GM21737 (cell line): ENCODE measurements around the gene SGCG.
A peak's percentile ranks its signal among the peaks of the same experiment; 100 is the strongest.
"Not testable (repeated sequence)": the region's sequence is repeated elsewhere in the genome, so short reads cannot be mapped to it uniquely, and the experiment has no call there.

ENCODE experiments used
- ATAC-seq: cut with Tn5 transposase; IDR thresholded peaks from one replicate; pipeline ENCODE4 v1.9.1; 2021; ENCODE audit warnings: mild to moderate bottlenecking, moderate library complexity; ENCODE audit not compliant: unreplicated experiment

Gene SGCG

GRCh38 chr13:23205807-23206206 is 25.0 kb downstream of the SGCG start:
- no peak for ATAC-seq

- no peak for ATAC-seq
These were observed 31.9 kb downstream of the SGCG start for GRCh38 chr13:23212671-23213070.

GRCh38 chr13:23231241-23231640 is 50.5 kb downstream of the SGCG start:
- no peak for ATAC-seq

- no peak for ATAC-seq
These were observed 55.2 kb downstream of the SGCG start for GRCh38 chr13:23235994-23236393.

DNA sequence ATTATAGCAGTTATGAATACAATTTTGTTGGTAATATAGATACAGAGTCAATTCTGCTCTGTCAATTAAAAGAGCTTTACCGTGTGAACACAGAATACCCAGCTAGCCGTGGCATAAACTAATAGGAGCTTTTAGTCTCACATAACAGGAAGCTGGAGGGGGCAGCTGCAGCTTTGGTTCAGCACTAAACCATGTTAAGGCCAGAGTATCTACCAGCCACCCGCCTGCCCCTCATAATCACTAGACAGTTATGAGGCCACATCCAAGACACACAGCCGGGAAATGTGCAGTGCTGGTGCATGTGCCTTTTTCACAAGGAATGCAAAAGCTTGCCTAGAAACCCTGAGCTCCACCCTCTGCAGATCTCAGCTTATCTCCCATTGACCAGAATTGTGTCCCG is 62.3 kb downstream of the SGCG start:
- ATAC-seq, result no peak

DNA sequence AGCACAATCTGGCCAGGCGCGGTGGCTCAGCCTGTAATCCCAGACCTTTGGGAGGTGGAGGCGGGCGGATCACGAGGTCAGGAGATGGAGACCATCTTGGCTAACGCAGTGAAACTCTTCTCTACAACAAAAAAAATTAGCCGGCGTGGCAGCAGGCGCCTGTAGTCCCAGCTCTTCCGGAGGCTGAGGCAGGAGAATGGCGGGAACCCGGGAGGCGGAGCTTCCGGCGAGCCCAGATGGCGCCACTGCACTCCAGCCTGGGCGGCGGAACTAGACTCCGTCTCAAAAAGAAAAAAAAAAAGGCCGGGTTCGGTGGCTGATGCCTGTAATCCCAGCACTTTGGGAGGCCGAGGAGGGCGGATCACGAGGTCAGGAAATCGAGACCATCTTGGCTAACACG is 67.6 kb downstream of the SGCG start:
- ATAC-seq, result not testable (repeated sequence)

DNA sequence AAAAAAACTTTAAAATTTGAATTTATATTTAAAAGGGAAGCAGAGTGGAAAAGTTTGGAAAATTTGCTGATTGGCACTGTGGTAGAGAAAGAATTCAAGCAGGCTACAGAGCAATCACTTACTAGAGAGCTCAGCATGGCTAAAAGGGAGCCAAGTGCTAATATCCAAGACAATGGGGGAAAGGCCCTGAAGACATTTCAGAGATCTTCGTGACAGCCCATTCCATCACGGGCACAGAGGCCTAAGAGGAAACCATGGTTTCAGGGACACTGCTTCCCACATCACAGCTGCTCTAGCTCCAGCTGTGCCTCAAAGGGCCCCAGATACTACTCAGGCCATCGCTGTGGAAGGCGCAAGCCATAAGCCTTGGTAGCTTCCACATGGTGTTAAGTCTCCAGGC is 73.7 kb downstream of the SGCG start:
- no peak for ATAC-seq

DNA sequence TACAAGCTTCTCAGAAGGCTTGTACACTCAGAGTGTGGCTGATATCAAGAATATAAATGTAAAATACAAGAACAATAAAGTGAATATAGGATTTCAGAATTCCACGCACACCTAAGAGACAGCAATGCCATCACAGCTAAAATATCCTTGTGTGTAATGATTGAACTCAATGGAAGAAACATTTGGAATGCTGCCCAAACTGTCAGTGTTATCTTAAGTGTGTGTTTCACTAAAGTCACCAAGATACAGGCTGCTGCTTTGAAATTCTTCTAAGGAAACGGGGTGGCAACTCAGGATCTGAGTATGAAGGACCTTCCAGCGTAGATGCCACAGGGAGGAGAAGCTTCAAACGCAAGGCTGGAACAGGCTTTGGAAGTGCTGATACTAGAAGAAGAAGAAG is 86.8 kb downstream of the SGCG start:
- ATAC-seq, result no peak

DNA sequence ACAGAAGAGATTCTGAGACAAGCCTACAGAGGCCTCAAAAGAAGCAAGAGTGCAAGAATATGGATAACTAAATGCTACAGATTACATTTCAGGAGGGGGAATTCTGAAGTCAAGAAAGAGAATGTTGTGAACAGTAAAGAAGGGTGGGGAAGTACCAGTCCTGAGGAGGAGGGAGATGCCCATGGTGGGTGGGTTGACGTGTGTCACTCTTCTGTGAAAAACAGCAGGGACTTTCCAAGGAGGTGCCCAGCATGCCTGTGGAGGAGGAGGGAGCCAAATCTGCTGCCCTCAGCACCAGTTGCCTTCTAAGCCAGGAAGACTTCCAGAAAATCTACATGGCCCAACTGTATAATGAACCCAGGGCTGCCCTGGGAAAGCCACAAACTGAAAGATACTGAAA is 87.7 kb downstream of the SGCG start:
- ATAC-seq, result peak; percentile 67

GRCh38 chr13:23271331-23271730 is 90.6 kb downstream of the SGCG start:
- ATAC-seq, result no peak

DNA sequence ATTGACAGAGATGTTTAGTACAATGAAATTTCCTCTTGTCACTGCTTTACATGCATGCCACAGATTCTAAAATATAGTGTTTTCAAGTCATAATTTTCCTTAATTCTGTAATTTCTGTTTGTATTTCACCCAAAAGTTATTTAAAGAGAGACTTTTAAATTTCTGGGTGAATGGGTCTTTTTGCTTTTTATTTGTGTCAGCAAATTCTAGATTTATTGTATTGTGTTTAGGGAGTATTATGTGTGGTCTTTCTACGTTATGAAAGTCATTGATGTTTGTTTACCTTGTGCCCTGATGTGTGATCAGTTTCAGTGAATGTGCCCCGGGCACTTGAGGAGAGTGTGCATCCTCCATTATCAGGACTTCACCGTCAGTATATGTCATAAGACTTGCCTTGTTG is 92.7 kb downstream of the SGCG start:
- no peak for ATAC-seq

DNA sequence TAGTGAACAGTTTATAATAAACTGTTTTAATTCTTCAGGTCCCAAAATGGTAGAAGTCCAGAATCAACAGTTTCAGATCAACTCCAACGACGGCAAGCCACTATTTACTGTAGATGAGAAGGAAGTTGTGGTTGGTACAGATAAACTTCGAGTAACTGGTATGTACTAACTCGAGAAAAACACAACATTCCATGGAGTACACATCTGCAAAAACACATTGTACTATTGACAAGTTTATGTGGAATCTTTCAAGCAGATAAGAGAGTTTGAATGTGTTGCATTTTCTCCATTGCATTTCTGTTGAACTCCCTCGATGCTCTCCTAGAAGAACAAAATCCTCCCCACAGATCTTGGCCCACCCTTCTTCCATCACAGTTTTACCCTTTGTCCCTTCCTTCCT is 98.5 kb downstream of the SGCG start:
- no peak for ATAC-seq

DNA sequence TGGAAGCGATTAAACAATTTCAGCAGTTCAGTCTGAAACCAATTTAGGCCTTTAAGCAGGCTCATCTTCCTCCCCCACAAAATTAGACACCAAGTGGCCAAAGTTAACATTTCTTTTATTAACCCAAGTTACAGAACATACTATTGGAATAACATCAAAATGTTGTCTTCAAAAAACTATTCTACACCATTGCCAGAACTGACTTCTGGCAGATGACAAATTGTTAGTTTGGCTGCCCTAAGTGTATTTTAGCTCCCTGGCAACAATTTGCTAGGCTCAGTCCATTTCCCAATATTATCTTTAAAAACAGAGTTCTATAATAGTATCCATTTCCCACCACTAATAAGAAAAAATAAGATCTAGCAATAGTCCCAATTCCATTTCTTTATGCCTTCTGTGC is 107.8 kb downstream of the SGCG start:
- ATAC-seq, result no peak

- no peak for ATAC-seq
These were observed 108.2 kb downstream of the SGCG start for GRCh38 chr13:23288995-23289394.

DNA sequence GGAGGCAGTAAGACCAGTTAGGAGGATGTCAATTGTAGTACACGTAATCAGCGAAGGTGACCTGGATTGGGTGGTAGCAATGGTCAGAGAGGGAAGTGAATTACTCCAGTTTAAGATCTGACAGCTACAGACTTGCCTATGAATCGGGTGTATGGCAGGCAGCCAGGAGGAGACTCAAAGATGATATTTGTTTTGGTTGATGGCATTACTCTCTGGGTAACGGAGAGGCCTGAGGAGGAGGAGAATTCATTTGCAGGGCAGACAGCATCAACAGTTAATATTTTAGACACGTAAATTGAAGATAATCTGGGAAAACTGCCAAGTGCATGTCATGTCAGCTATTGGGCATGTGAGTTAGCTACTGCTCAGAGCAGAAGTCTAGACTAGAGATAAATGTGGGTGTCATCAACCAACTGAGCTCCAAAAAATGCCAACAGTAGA is 109.2 kb downstream of the SGCG start:
- no peak for ATAC-seq

DNA sequence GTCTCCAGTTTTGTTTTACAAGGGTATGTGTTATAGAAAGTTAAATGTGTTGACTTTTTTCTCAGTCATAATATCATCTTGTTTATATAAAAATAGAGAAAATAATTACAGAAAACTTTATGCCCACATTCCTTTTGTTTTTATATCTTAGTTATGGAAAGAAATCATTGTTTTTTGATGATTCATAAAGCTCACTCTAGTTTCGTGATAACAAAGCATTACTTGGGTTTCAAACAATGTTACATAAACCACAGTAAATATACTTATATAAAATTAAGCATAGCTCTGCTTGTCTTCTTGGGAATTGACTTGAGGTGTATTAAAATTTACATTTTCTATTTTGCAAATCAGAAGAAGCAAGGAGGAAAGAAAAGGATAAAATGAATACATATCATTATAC is 111.8 kb downstream of the SGCG start:
- no peak for ATAC-seq

- not testable (repeated sequence) for ATAC-seq
These were observed 134.1 kb downstream of the SGCG start for GRCh38 chr13:23314837-23315236.

DNA sequence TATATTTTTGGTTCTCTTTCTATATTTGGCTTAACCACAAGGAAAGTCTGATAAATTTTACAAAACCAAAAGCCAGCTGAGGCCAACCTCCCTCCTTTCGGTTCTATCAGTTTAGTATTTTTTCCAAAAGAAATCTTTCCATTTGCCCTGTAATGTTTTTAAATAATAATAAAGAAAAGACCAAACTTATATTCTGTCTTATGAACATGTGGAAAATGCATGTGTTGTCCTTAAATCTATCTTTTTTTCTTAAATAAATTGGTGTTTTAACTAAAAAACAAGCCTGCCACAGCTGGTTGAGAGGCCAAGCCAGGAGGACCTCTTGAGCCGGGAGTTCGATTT is 139.1 kb downstream of the SGCG start:
- ATAC-seq, result no peak

- ATAC-seq, result peak; percentile 24
These were observed 140.3 kb downstream of the SGCG start for GRCh38 chr13:23320926-23321534.

GRCh38 chr13:23321535-23322241 is 140.9 kb downstream of the SGCG start:
- peak; percentile 75 for ATAC-seq

- no peak for ATAC-seq
These were observed 141.9 kb downstream of the SGCG start for GRCh38 chr13:23322353-23323336.
